Measurements from ENCODE around the gene CUX1.
"Not testable (repeated sequence)": the region's sequence is repeated elsewhere in the genome, so short reads cannot be mapped to it uniquely, and the experiment has no call there.

Gene CUX1

GRCh38 chr7:102044984-102045673, 227.7 kb downstream of the CUX1 start:
- no peak for DNase-seq (ENCODE audit: low read depth in 2 of 2)

DNA sequence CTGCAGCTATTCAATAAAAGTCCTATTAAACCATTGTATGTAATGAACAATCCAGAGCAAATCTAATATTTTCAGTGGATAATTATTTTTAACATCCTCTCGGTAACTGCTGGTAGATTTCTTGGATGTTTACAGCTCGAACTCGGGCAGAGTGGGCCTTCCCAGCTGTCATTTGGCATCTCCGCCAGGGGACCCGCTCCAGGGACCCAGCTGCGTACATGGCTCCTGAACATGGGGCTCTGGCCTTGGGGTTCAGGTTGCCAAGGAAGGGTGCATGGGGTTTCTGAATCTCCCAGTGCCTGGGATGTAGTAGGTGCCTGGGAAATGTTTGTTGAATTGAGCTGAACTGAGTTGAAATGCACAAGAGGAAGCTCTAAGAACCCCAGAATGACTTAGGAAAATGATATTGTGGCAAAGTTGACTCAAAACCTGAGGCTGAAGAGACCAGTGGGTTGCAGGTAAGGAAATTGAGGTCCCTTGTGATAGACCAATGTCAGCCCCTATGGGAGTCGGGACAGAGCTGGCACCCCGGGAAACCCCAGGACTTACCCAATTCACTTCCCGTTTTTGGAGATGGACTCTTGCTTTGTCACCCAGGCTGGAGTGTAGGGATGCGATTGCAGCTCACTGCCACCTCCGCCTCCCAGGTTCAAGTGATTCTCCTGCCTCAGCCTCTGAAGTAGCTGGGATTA, 228.4 kb downstream of the CUX1 start:
- DNase-seq (ENCODE audit: low read depth in 2 of 2): no peak

DNA sequence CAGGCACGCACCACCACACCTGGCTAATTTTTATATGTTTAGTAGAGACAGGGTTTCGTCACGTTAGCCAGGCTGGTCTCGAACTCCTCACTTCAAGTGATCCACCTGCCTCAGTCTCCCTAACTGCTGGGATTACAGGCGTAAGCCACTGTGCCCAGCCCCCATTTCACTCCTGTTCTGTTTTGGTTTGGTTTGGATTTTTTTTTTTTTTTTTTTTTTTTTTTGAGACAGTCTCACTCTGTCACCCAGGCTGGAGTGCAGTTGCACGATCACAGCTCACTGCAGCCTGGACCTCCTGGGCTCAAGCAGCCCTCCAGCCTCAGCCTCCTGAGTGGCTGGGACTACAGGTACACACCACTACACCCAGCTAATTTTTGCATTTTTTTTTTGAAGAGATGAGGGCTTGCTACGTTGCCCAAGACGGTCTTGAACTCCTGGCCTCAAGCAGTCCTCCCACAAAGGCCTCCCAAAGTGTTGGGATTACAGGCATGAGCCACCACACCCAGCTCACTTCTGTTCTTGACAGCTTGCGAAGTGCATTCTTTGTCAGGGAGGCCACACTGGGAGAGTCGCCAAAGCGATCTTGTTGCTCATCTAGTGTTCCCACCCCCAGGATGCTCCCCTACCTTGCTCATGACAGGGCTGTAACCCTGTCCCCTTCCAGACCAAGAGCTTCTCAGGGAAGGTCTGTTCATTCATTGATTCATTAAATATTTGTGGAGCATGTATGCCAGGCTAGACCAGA, 229.1 kb downstream of the CUX1 start:
- no peak for DNase-seq (ENCODE audit: low read depth in 2 of 2)

DNA sequence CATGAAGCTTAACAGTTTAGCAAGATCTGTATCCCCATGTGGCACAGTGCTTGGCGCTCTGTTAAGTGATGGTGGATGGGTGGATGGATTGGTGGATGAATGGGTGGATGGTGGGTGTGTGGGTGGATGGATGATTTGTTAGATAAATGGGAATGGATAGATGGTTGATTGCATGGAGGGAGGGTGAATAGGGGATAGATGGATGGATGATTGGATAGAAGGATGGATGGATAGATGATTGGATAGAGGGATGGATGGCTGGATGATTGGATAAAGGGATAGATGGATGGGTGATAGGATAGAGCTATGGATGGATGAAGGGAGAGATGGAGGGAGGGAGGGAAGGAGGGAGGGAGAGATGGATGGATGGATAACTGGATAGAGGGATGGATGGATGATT, 229.7 kb downstream of the CUX1 start:
- DNase-seq (ENCODE audit: low read depth in 2 of 2): no peak

- DNase-seq (ENCODE audit: low read depth in 2 of 2): no peak
These were observed 232.3 kb downstream of the CUX1 start for GRCh38 chr7:102049765-102050164.

DNA sequence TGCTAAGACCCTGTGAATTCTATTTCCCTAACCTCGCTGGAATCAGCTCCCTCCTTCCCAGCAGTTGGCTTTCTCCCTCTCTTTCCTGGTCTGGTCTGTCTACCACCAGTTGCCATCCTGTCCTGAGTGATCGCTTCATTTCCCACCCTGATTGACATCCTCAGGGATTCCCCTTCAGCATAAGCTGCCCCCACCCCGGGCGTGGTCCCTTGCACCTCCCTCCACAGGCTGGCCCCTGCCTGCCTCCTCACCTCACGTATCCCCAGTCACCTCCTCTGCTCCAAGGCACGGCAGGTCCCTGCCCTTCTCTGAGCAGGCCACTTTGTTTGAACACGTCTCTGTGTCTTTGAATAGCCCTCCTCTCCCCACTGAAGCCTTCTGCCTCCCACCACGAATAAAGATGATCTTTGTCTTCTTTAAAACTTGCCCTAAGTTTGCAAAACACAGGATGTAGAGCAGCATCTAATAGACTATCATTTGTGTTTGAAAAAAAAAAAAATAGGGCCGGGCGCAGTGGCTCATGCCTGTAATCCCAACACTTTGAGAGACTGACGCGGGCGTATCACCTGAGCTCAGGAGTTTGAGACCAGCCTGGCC, 233.5 kb downstream of the CUX1 start:
- no peak for DNase-seq (ENCODE audit: low read depth in 2 of 2)

DNA sequence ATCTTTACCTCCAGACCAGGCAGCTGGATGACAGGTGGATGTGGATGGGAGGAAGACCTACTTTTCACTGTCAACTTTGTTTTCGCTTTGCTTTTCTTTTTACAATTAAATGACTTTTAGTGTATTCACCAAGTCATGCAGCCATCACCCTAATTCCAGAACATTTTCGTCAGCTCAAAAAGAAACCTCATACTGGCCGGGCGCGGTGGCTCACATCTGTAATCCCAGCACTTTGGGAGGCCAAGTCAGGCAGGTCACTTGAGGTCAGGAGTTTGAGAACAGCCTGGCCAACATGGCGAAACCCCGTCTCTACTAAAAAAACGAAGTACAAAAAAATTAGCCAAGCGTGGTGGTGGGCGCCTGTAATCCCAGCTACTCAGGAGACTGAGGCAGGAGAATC, 234.3 kb downstream of the CUX1 start:
- DNase-seq (ENCODE audit: low read depth in 2 of 2): not testable (repeated sequence)

GRCh38 chr7:102054158-102054557, 236.7 kb downstream of the CUX1 start:
- DNase-seq (ENCODE audit: low read depth in 2 of 2): no peak

DNA sequence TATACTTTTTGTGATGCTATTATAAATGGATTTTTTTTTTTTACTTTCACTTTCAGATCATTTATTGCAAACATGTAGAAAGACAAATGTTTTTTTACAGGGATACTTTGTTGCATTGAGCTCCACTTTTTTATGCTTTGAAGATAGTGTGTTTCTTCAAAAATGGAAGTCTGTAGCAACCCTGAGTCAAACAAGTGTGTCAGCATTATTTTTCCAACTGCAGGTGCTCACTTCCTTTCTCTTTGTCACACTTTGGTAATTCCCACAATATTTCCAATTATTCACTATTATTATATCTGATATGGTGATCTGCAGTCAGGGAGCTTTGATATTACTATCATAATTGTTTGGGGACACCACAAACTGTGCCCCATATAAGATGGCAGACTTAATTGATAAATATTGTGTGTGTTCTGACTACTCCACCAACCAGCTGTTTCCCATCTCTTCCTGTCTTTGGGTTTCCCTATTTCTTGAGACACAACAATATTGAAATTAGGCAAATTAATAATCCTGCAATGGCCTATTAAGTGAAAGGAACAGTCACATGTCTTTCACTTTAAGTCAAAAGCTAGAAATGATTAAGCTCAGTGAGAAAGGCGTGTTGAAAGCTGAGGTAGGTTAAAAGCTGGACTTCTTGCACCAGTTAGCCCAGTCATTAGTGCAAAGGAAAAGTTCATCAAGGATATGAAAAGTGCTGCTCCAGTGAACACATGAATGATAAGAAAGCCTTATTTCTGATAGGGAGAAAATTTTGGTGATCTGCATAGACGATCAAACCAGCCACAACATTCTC, 238.0 kb downstream of the CUX1 start:
- DNase-seq (ENCODE audit: low read depth in 2 of 2): no peak

DNA sequence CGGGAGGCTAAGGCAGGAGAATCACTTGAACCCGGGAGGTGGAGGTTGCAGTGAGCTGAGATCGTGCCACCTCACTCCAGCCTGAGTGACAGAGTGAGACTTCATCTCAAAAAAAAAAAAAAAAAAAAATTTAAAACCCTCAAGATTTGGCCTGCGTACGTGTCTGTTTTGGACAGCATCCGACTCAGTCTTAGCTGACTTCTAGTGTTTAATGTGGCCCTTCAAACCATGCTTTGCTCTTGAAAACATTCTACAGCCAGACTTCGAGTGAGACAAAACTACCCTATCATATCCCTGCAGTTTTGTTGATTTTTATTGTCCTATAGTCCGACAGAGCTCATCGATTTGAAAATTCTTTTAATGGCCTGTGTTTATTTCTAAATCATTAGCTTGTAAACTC, 242.1 kb downstream of the CUX1 start:
- DNase-seq (ENCODE audit: low read depth in 2 of 2): no peak

DNA sequence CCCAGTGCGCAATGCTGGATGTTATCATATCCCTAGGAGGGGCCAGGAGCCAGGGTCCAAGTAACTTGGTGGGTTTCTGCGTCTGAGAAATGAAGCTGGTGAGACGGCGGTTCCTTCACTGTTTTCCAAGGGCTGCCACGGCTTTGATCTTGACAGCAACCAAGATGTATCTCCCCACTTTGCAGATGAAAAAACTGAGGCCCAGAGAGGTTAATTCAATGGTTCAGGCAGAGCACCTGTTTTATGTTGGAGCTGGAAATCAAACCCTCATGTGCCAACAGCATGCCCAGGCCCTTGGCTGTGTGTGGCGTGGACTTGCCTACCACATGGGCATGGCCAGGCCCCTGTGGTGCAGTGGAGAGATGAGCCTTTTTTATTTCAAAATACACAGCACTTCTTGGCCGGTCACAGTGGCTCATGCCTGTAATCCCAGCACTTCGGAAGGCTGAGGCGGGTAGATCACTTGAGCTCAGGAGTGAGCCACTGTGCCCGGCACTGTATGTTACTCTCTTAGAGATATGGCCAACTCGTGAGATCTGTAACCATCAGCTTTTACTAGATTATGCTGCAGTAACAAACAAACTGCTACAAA, 244.0 kb downstream of the CUX1 start:
- no peak for DNase-seq (ENCODE audit: low read depth in 2 of 2)

DNA sequence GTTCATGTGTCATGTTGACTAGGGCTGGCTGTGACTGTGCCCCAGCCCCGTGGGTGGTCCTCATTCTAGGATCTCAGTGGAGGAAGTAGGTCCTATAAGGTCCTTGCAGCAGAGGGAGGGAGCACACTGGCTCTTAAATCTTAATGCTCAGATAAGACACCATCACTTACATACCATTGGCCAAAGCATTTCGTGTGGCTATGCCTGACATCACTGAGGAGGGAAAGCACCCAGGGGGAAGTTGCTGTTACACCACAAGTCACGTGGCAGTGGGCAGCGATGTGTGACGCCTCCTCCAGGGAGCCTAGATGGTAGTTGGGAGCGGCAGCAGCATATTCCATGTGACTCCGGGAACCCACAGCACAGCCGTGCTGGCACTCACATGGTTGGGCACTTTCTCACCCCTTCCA, 244.6 kb downstream of the CUX1 start:
- DNase-seq (ENCODE audit: low read depth in 2 of 2): no peak

- DNase-seq (ENCODE audit: low read depth in 2 of 2): no peak
These were observed 246.3 kb downstream of the CUX1 start for GRCh38 chr7:102063690-102064180.

DNA sequence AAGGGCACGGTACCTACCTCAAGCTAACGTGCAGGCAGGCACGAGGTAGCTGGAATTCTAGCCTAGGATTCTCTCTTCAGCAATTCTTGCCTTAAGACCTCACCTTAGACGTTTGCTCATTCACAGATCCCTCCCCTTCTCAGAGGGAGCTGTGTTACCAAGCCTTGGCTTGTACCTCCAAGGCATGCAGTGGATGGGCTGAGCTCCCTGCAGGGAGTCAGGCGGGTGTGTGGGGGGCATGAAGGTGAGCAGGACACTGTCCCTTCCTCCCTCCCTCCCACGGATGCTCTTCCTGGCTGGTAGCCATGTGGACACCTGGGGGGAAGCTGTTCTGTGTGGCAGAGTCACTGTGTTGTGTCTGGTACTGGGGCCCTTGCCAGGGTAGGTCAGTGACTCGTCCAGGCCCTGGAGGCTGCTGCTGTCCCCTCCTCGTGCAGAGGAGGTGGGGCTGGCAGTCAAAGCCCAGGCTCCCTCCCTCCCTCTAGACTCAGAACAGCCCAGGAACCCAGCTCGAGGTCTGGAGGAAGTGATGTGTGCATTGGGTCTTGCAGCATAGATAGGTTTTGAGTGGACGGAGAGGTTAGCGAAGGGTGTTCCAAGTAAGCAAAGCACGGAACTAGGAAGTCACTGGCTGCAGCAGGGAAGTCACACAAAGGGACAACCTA, 247.1 kb downstream of the CUX1 start:
- no peak for DNase-seq (ENCODE audit: low read depth in 2 of 2)

DNA sequence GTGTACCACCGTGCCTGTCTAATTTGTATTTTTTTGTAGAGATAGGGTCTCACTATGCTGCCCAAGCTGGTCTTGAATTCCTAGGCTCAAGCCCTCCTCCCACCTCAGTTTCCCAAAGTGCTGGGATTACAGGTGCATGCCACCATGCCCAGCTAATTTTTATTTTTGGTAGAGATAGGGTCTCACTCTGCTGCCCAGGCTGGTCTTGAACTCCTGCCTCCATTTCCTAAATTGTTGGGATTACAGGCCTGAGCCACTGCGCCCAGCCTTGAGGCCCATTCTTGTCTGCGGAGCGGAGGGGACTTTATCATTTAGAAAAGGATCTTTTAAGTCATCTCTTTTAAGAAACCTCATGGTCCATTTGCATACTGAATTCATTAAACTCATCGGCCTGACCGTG, 247.8 kb downstream of the CUX1 start:
- no peak for DNase-seq (ENCODE audit: low read depth in 2 of 2)

- DNase-seq (ENCODE audit: low read depth in 2 of 2): no peak
These were observed 249.1 kb downstream of the CUX1 start for GRCh38 chr7:102066476-102066875.

- DNase-seq (ENCODE audit: low read depth in 2 of 2): no peak
These were observed 251.4 kb downstream of the CUX1 start for GRCh38 chr7:102068846-102069245.

DNA sequence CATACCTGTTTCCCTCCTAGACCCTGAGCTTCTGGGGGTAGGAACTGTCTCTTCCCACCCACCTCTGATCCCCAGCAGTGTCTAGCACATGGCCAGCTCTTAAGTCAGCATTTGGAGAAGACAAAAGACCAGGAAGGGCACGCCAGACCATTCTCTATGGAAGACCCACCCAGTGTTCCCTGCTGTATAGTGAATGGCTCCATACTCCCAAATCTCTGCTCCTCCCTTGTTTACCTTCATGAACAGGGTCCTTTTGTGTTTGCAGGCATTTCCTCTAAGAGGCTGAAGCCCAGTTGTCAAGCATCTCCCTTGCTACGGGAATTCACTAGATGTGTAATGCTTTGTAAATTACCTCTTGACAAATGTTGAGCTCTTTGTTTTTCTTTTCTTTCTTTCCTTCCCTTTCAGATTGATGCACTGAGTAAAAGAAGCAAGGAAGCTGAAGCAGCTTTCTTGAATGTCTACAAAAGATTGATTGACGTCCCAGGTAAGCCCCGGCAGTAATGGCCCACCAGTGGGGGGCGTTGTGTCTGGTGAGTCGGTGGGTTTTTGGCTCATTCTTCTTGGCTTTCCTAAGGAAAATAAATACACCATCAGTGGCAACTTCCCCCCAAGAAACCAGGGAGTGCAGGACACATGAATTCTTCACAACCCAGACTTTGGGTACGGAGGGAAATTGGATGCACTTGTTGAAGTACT, 252.7 kb downstream of the CUX1 start:
- DNase-seq (ENCODE audit: low read depth in 2 of 2): no peak

GRCh38 chr7:102072003-102072402, 254.6 kb downstream of the CUX1 start:
- DNase-seq (ENCODE audit: low read depth in 2 of 2): no peak

DNA sequence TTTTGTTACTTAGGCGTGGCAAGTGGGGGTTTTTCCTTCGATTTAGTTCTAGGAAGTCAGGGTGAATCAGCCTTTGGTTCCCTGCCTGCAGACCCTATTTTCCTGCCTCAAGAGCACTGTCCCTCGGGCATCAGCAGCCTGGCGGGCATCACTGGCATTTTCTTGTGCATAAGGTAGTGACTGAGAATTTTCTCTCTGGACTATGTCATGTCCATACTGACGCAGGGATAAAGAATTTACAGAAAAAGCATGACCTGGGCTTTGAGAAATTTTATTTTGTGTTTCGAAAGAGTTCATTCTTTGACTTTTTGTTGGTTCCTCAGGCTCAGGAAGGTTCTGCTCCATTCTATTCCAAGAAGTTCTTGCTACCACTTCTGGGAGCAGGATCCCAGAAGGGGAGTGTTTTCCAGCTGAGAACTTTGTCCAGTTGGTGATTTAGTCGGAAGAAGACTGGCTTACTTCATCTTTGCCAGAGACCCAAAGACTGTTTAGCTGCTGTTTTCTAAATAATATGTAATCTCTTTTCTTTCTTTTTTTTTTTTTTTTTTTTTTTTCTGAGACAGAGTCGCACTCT, 255.3 kb downstream of the CUX1 start:
- no peak for DNase-seq (ENCODE audit: low read depth in 2 of 2)

Measured in stimulated activated CD8-positive, alpha-beta memory T cell treated with anti-CD3 and anti-CD28 coated beads, Interleukin-7, amount 100 ng/mL, for 1 hour (primary cell).